ENCODE measurements around the gene PRKCE.

PRKCE gene

DNA sequence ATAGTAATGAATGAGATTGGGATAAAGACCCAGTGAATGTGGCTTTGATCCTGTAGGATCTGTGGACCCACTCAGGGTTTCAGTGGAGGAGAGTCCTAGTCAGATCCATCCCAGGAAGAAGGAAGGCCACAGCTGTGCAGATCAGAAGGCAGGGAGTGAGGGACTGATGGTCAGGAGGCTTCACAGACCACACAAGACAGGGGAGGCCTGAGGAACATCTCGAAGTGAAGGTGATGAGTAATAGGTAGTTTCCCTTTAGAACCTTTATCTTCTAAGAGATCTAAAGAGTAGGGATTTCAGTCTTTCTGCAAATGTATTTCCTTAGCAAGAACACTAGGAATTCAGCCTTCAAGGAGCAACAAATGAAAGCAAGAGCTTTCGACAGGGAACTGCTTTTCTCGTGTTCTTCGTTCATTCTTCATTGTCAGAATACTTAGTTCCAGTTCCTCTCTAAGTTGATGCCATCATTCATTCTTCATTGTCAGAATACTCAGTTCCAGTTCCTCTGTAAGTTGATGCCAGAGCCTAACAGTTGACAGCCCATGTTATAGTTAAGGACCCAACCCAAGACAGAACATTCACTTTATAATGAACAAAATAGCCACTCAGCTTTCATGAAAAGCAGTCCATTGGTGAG lies 495.5 kb downstream of the PRKCE start:
- DNase-seq (ENCODE audit: low spot score), result no peak

DNA sequence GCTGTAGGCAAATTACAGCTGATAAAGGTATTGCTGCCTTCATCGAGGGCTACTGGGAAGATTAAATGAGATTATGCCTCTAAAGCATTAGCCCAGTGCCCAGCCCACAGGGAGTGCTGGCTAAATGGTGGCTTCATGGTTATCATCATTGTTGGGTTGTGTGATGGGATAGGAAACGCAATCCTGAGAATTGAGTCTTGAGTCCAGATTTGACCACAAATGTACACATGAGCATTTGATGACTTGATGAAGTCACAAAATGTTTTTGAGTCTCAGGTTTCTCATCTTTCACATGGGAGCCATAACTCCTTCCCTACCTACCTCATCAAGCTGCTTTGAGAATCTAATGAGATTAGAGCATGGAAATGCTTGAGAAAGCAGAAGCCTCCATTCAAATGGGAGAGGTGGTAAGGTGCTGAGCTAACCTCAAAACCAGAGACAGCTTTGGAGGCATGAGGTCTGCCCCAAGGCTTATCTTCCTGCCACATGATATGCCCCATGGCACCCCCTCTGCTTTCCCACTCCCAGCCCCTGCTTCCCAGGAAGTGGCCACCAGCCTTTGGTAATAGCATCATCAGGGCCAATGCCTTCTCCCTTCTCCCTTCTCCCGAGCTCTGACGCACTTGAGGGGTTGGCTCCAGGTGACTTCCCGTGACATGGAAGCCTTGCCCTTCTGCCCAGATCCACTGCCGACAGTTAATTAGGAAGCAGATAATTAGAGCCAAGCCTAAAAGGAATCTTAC lies 496.3 kb downstream of the PRKCE start:
- DNase-seq (ENCODE audit: low spot score), result no peak

DNA sequence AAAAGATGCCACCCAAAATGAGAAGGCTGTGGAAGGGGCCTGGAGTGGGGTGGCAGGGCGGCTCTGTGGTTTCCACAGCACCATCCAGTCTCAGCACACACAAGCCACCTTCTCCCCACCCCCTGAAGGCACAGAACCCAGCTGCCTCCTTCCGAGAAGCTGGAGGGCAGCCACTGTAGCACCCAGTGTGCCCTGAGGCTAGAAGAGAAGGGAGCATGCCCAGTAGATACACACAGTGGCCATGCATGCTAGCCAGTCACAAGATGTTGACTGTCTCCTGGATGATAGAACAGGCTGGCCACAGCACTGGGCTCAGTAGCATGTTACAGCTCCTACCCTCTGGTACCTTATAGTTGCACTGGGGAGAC lies 496.9 kb downstream of the PRKCE start:
- no peak for DNase-seq (ENCODE audit: low spot score)

DNA sequence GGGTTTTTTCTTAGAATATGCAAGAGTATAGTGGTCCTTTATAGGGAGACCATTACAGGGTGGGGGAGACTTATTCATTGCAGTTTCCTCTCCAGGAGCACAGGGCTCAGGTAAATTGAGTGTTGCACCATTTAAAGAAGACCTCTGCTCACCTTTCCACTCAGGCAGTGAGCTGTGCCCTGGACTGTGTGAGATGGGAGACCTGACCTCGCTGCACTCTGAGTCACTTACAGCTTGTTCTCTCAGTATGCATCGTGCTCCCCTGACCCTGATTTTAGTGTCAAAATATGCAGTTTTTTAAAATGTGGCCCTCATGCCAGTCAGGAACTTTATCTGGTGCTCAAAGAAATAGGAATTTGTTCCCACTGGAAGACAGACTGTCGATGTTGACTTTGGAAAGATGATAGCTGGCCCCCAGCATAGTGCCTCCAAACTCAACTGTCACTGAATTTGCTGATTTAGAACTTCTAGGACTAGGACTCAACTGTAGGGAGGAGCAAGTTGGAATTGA lies 499.0 kb downstream of the PRKCE start:
- no peak for DNase-seq (ENCODE audit: low spot score)

DNA sequence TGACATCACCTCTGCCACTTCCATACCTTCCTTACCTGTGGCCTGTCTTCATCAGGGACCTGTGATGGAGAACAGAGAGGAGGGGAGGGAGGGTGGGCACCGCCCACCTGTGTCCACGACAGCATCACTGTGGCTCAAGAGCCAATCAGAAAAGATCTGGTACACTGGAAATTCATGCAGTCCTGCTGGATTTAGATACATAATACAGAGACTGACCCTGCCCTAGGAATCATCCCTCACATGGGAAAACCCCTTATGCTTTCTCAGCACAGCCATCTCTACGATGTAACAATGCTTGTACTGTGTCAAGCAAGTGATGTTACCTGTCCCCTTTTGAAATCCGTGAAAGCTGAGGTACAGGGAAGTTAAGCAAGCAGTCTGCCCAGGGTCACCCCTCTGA lies 500.1 kb downstream of the PRKCE start:
- no peak for DNase-seq (ENCODE audit: low spot score)

DNA sequence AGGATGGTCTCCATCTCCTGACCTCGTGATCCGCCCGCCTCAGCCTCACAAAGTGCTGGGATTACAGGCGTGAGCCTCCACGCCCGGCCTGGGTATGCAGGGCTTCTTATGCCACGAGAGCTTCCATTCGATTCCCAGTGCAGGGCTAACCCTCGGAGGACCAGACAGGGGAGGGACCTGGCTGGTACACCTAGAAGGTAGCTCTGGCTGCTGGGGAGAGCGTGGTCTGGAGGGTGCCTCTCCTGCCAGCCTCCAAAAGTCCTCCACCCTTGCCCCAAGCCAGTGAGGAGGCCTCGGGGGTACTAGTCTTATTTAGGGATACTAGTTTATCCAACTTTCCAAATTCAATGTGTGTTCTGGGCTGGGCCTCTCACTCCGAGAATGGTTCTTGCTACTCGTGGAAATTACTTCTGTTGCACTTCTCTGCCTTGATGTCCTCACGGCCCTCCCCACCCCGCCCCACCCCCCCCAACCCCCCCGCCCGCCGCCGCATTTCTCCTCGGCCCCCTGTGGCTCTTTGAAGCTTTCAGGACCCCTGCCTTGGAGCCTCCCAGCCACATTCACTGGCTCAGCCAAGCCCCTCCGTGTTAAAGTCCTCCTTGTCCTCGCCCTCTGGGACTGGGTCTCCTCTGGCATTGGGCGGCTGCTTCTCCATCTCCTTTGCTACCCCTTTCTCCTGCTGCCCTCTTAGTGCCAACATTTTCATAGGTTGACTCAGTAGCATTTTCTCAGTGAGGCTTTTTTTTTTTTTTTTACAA lies 502.7 kb downstream of the PRKCE start:
- DNase-seq (ENCODE audit: low spot score), result no peak

DNA sequence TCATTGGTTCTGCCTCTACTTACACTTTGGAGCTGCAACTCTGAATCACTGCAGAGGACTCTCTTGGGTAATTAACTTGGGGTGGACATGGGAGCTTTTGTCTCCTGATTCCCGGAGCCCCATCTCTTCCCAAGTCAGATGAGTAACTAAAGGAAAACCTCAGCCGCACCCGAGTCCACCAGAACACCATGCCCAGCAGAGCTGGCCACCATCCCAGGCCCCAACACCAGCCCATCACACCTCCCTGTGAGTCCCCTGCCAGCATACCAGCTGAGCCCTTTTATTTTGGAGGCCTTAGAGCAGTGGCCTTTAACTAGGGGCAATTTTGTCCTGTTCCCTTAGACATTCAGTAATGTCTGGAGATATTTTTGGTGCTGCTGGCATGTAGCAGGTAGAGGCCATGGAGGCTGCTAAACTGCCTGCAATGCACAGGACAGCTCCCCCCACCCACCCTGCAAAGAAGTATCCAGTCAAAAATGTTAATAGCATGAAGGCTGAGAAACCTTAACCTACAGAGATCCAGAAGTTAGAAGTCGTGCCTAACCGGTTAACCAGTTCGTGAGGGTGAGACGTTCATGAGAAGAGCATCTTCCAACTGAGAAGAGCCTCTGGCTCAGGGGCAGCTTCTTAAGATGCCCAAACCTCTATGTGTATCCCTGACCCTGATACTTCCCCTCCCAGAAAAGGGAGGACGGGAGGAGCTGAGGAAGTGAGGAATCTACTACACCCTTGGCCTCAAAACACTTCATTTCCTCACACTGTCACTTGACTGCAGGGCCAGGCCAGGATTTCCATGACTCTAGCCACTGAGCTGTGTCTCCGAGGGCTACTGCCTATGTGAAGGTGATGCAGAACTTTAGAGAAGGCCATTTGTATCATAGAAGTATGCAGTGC lies 505.8 kb downstream of the PRKCE start:
- DNase-seq (ENCODE audit: low spot score), result peak; percentile 33

DNA sequence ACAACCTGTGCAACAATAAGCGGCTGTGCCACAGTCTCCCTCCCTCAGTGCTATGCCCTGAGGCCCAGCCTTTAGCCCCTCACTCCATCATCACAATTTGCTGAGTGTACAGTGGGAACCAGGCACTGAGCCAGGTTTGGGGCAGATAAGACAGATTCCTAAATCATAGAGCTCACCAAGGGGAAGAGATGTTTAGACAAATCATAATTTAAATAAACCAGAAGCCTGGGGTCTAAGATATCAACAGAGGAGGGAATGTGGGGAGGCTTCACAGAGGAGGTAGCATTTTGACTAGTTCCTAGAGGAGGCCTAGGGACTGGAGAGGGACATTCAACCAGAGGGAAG lies 506.5 kb downstream of the PRKCE start:
- DNase-seq (ENCODE audit: low spot score), result no peak

DNA sequence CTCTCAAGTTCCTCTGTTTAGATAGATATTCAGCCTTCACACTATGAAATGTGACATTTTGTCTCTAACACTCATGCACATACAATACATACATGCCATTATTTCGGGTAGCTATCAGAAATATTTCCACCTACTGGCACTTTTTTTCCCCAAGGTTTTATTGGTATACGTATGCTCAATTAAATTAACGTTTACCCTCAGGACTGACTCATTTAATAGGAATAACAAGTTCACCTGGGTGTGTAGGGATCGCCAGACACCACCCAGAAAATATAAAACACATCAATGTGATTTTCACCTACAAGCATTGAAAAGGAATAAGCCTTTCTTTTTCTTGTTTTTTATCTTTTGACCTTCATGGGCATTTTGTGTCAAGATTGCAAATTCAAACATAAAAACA lies 507.2 kb downstream of the PRKCE start:
- no peak for DNase-seq (ENCODE audit: low spot score)

DNA sequence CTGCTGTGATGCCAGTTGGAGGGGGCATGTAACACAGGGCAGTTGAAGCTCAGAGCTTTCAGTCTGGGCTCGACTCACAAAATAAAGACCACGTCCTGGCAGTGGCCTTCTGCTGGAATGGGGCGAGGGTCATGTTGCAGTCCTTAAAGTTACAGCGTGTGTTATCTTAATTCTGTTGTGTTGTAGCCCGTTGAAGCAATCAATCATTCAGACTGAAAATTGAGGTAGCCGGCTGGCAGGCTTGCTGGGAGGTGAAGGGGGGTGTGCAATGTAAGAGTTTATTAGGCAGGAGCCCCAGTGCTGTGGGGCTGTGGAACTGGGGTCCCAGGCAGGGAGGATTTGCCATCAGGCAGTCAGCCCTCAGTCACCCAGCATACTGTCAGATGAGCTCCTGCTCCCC lies 508.9 kb downstream of the PRKCE start:
- DNase-seq (ENCODE audit: low spot score), result no peak

DNA sequence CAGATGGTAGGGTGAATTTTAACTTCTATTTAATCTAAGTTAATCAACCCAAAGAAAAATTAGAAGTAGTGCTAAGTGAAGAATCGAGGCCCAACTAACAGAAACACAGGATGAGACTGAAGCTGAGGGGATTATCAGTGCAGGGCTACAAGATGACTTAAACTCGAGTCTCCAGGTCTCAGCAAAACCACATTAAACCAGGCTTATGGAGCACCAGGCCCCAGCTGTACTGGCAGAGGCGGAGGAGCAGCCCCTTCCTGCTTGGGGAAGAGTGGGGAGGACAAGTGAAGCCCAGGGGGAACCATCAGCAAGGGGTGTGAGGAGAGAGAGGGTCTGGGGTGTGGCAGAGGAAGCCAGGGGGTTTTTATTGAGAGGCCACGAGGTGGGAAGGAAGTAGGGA lies 509.8 kb downstream of the PRKCE start:
- DNase-seq (ENCODE audit: low spot score), result no peak

DNA sequence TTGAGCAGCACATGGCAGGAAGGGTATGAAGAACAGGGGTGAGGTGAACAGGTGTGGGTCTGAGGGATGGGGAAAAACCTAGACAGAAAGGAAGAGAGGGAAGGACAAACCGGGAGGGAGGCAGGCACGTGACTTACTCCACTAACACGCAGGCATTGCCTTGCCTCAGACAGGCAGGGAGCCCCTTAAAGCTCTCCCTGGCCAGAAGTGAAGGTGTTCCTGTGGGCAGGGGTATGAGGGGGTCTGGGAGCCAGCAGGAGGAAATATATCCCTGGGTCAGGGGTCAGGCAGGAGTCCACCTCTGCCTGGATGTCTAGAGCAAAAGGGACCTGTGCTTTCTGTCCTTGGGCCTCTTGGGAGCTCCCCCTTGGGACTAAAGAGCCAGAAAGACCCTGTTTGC lies 510.4 kb downstream of the PRKCE start:
- DNase-seq (ENCODE audit: low spot score), result no peak

DNA sequence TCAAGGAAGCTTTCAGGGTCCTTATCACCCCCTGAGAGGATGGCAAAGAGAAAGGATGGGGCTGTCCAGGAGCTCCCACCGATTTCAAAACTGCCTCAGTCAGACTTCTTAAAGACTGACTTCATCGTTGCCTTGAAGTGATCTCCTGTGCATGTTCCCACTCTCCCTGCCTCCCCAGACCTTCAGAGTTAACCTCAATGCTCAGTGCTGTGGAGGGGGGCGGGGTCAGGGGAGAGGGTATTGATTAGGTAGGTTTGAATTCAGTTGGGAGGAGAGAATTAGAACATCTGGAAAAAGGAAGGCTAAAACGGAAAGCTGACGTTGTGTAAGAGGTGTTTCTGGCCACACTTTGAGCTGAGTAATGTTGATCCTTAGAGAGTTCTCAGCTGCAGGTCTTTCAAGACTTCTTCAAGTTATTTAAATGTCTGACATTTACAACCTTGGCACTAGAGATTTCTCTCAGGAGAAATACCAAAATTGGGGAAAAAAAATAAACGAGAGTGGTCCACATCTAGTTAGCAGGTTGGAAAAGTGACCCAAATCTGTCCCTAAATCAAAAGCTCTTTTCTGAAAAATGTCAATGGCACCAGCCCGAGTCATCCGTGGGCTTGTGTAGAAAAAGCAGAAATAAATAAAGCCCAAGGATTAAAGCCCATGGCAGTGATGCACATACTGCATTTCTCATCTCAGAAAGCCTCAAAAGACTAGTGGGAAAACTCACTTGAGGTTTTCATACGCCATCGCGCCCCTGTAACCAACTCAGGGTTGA lies 511.0 kb downstream of the PRKCE start:
- no peak for DNase-seq (ENCODE audit: low spot score)

DNA sequence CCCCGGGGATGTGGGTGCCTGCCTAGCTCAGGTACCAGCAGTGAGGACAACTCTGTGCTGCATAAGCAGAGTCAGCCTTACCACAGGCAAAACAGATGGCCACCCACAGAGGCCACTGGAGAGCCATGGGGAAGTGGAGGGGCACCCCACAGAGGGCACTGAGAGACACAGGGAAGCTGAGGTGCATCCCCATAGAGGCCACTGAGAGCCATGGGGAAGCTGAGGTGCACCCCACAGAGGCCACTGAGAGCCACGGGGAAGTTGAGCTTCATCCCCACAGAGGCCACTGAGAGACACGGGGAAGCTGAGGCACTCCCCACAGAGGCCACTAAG lies 511.6 kb downstream of the PRKCE start:
- no peak for DNase-seq (ENCODE audit: low spot score)

DNA sequence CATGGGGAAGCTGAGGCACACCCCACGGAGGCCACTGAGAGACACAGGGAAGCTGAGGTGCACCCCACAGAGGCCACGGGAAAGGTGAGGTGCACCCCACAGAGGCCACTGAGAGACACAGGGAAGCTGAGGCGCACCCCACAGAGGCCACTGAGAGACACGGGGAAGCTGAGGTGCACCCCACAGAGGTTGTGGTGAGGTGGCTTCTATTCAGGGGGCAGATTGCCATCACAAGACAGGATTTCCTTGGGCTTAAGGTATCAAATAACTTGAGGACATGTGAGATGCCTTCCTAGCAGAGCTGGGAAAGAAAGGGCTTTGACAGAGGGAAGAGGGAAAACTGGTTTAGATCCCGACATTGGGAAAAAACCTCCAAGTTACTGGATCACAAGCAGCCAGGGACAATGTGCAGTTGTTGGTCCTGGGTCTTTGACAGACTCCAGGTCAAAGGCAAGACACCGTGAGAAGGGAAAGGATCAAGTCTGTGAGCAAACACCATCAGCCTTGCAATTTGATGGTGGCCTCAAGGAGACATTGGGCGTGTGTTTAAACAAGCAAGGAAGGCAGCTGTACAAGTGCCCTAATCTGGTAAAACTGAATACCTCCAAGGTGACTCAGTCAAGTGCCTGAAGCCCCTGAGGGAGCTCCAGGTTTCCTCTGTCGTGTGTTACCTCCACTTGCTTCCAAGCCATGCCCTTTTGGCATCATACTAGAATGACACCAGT lies 512.5 kb downstream of the PRKCE start:
- no peak for DNase-seq (ENCODE audit: low spot score)

DNA sequence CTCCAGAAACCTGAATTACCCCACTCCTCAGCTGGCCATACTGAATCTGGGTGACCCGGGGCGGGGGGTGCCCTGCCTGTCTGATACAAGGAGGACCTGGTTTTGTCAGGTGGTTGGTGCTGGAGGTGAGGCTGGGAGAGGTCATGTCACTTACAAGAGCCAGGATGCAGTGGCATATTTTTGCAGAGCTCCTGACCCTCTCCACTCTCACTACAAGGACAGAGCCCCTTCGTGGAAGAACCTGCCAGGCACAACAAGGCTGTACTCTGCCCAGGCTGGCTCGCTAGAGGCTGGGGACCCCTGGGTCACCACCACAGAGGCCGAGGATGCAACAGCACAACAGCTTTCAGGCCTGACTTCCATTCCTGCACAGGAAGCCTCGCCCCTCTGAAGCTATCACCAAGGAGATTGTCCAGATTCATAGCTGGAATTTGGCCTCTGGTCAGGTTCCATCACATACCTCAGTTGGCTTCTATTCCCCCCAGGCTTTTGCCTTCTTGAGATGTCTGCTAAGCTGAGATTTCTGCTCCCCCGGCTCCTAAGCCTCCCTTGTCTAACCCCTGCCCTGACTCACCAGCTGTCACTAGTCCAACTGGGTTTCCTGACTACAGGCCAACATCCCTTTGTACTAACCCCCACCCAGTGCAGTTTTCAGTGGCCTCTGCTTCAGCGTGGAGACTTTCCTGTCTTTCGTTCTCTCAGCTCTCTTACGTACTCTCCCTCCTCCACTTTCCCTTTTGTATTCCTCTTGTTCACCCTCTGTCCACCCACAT lies 513.2 kb downstream of the PRKCE start:
- peak; percentile 48 for DNase-seq (ENCODE audit: low spot score)

DNA sequence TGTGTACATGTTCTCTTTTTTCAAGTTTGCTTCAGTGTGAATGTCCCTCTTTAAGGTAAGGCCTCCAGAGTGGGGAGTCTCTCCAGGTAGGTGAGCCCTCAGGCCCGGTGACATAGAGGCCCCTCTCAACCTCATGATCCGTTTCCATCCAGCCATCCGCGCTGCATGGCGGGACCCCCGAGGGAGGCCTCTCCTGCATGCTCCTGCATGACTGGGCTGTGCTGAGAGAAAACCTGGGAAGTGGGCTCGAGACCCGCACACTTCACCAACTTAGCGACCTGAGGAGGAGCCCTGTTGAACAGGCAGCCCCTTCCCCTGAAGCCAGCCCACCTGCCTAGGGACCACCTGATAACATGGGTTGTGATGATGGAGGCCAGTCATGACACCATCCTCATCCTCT lies 514.4 kb downstream of the PRKCE start:
- no peak for DNase-seq (ENCODE audit: low spot score)

DNA sequence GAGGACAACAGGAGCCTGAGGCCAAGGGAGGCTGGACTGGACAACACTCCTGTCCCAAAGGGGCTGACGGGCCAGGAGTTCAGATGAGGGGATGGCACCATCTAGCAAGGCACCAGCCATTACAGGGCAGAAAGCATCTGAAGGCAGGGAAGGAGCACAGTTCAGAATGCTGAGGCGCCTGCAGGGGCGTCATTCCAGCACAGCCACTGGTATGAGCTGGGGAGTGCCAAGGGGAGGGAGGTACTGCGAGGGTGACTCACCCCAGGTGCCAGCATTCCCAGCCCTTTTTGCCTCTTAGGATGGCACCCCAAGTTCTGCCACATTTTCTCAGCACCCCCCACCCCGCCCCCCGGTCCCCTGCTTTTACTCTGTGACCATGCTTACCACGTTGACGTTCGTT lies 515.9 kb downstream of the PRKCE start:
- DNase-seq (ENCODE audit: low spot score), result no peak

DNA sequence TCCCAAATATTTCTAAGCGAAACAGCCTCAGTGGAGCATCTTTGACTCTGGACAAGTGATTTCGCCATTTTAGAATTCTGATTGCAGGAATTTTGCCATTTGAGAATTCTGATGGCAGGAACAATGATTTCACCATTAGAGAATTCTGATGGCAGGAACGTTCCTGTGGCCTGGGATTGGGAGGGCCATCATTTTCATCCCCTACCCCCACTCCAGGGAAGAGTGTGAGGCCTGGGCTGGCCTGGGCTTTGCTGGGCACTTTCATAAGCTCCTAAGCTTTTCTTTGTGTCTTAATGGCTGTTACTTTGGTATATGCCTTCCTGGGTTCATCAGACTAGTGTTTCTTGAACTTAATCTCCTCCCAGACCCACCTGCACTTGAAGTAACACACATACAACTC lies 516.4 kb downstream of the PRKCE start:
- DNase-seq (ENCODE audit: low spot score), result no peak

DNA sequence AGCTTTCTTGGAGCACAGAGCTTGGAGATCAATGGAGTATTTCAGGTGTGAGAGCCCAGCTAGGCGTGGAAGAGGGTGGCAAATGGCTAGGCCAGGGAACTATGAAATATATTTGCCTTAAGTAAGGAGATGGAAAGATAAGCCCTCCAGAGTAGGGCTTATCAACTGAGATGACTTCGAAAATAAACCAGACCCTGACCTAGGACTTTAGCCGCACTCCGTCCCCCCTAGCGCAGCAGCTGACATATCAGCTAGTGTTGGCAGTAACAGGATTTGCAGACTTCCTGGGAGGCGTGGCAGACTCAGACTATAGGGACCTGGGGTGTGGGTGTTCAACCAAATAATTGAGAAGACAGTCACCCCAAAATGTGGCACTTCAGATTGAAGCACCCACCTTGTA lies 518.0 kb downstream of the PRKCE start:
- DNase-seq (ENCODE audit: low spot score), result no peak
